HCT116 (cell line): Measurements from ENCODE around the gene HBP1. TPM values are rescaled to one million over a fixed set of nuclear protein-coding genes. Genes with fewer than 3 reads are reported as not detected.

Source experiments
- ATAC-seq: fragments of 200-7000 bp; cut with Tn5 transposase; 2 replicates; pipeline ENCODE4 v1.9.1; 2020; ENCODE audit warnings: mild to moderate bottlenecking, moderate library complexity
- BruUV-seq: library from RNA; stranded (reverse); fragments of 400-500 nt; replicated peaks from 2 replicates; lab custom pipeline; 2021; lab: Mats Ljungman, UMichigan
- CTCF ChIA-PET: fragments of 300-600 bp; sonication (Branson Sonifier 250); formaldehyde crosslinking; loops from one replicate; lab custom pipeline; 2021; ENCODE audit warnings: antibody characterized with exemption; lab: Charles Lee
- POLR2A ChIA-PET: fragments of 300-600, 350-600 bp; sonication (Branson Sonifier 250); formaldehyde crosslinking; loops from one replicate; lab custom pipeline; 2021; ENCODE audit warnings: antibody characterized with exemption; lab: Charles Lee
- RAD21 ChIA-PET, 2 experiments: fragments of 300-600 bp; sonication (Branson Sonifier 250); formaldehyde crosslinking; loops; one replicate each; lab custom pipeline; 2023; ENCODE audit warnings: low total read pairs in 2 of 2; ENCODE audit not compliant: uncharacterized antibody in 2 of 2, unreplicated experiment in 2 of 2, low non-redundant PET in 1 of 2; lab: Charles Lee
- DNase-seq: peaks from one replicate; pipeline ENCODE4 v3.0.0-alpha.2; 2010; ENCODE audit warnings: low read depth, low spot score
- H2AFZ ChIP-seq: fragments of 200-600 bp; shearing (Covaris generic), sonication (generic); 2 replicates; pipeline ENCODE4 v1.6.1; 2017; ENCODE audit warnings: low read depth, mixed run types, mixed read lengths, antibody characterized with exemption, low read length; ENCODE audit not compliant: poor library complexity, severe bottlenecking
- H3K27ac ChIP-seq: 2 replicates; pipeline ENCODE4 v1.5.1; 2012; ENCODE audit warnings: low read depth, low read length
- H3K27me3 ChIP-seq: fragments of 200-600 bp; sonication (generic); 2 replicates; pipeline ENCODE4 v1.6.1; 2016; ENCODE audit warnings: mixed run types, low read length, mixed read lengths; ENCODE audit not compliant: insufficient read depth
- H3K36me3 ChIP-seq, 2 experiments: fragments of 200-500 bp in 1 of 2; fragments of 200-600 bp in 1 of 2; sonication (Bioruptor generic) in 1 of 2; sonication (generic) in 1 of 2; 2 replicates each; pipeline versions ENCODE4 v1.5.1 to v1.6.1; 2014 to 2016; ENCODE audit warnings: low read length in 2 of 2, inconsistent platforms in 1 of 2, mixed read lengths in 1 of 2, mixed run types in 1 of 2; ENCODE audit not compliant: insufficient read depth in 2 of 2, control insufficient read depth in 1 of 2
- H3K4me1 ChIP-seq, 2 experiments: fragments of 200-600 bp in 1 of 2; sonication (generic) in 1 of 2; 2 replicates each; pipeline versions ENCODE4 v1.5.1 to v1.6.1; 2012 to 2017; ENCODE audit warnings: low read length in 2 of 2, inconsistent platforms in 1 of 2, mild to moderate bottlenecking in 1 of 2, mixed read lengths in 1 of 2, mixed run types in 1 of 2, moderate library complexity in 1 of 2; ENCODE audit not compliant: insufficient read depth in 2 of 2, control insufficient read depth in 1 of 2
- H3K4me2 ChIP-seq: fragments of 200-600 bp; sonication (generic); 2 replicates; pipeline ENCODE4 v1.6.1; 2017; ENCODE audit warnings: mixed run types, low read length, mixed read lengths
- H3K4me3 ChIP-seq, 2 experiments: fragments of 200-600 bp in 1 of 2; sonication (generic) in 1 of 2; replicated peaks in 1 of 2; 2 replicates each; pipeline ENCODE4 v1.5.1; 2011 to 2016; ENCODE audit warnings: low read length in 2 of 2, control low read depth in 1 of 2, low read depth in 1 of 2, mild to moderate bottlenecking in 1 of 2, mixed read lengths in 1 of 2, mixed run types in 1 of 2
- H3K79me2 ChIP-seq: fragments of 200-600 bp; sonication (generic); 2 replicates; pipeline ENCODE4 v1.6.1; 2017; ENCODE audit warnings: mild to moderate bottlenecking, mixed run types, low read length, moderate library complexity, mixed read lengths; ENCODE audit not compliant: insufficient read depth
- H3K9ac ChIP-seq: fragments of 200-600 bp; sonication (generic); 2 replicates; pipeline ENCODE4 v1.6.1; 2016; ENCODE audit warnings: low read length, mixed read lengths
- H3K9me2 ChIP-seq: fragments of 200-600 bp; sonication (generic), shearing (Covaris generic); 2 replicates; pipeline ENCODE4 v1.6.1; 2017; ENCODE audit warnings: mixed run types, mild to moderate bottlenecking, moderate library complexity; ENCODE audit not compliant: insufficient read depth
- H3K9me3 ChIP-seq, 2 experiments: fragments of 200-500 bp in 1 of 2; fragments of 200-600 bp in 1 of 2; sonication (Bioruptor generic) in 1 of 2; sonication (generic) in 1 of 2; 2 replicates each; pipeline ENCODE4 v1.6.1; 2014 to 2017; ENCODE audit warnings: low read length in 2 of 2, mixed read lengths in 2 of 2, inconsistent platforms in 1 of 2, low read depth in 1 of 2, mild to moderate bottlenecking in 1 of 2, mixed run types in 1 of 2, moderate library complexity in 1 of 2; ENCODE audit not compliant: control insufficient read depth in 1 of 2, insufficient read depth in 1 of 2
- H4K20me1 ChIP-seq: fragments of 200-600 bp; sonication (generic), shearing (Covaris generic); 2 replicates; pipeline ENCODE4 v1.6.1; 2017; ENCODE audit warnings: mixed run types, mild to moderate bottlenecking, moderate library complexity; ENCODE audit not compliant: insufficient read depth
- CBX3 ChIP-seq: IDR thresholded peaks from 2 replicates; pipeline ENCODE4 v1.6.1; 2012; ENCODE audit warnings: low read depth
- CEBPB ChIP-seq: IDR thresholded peaks from 2 replicates; pipeline ENCODE4 v1.6.1; 2012; ENCODE audit warnings: low read depth
- CTCF ChIP-seq, 3 experiments: fragments of 200-600 bp in 1 of 3; sonication (generic) in 1 of 3; IDR thresholded peaks in 2 of 3; conservative IDR thresholded peaks in 1 of 3; 2 replicates each; pipeline ENCODE4 v1.5.1; 2012 to 2017; ENCODE audit warnings: low read depth in 2 of 3, low read length in 2 of 3, antibody characterized with exemption in 1 of 3, borderline replicate concordance in 1 of 3, control low read depth in 1 of 3, mild to moderate bottlenecking in 1 of 3, mixed read lengths in 1 of 3, mixed run types in 1 of 3, moderate library complexity in 1 of 3; ENCODE audit not compliant: insufficient read depth in 1 of 3
- EZH2phosphoT487 ChIP-seq: fragments of 200-600 bp; IDR thresholded peaks from 2 replicates; pipeline ENCODE4 v1.6.1; 2018; ENCODE audit warnings: antibody characterized with exemption, borderline replicate concordance
- SIN3A ChIP-seq: IDR thresholded peaks from 2 replicates; pipeline ENCODE4 v1.6.1; 2012; ENCODE audit warnings: low read depth
- TCF7L2 ChIP-seq: IDR thresholded peaks from 2 replicates; pipeline ENCODE4 v1.7.0; 2011; ENCODE audit warnings: borderline replicate concordance, inconsistent platforms; ENCODE audit not compliant: insufficient read depth, insufficient read length; ENCODE audit errors: extremely low read depth
- YY1 ChIP-seq: IDR thresholded peaks from 2 replicates; pipeline ENCODE4 v1.6.1; 2011; ENCODE audit warnings: low read length, low read depth, moderate library complexity, mild to moderate bottlenecking; ENCODE audit not compliant: insufficient replicate concordance; ENCODE audit errors: extremely low read depth
- ZBTB33 ChIP-seq: IDR thresholded peaks from 2 replicates; pipeline ENCODE4 v1.6.1; 2011; ENCODE audit warnings: mild to moderate bottlenecking, low read length, moderate library complexity; ENCODE audit not compliant: insufficient replicate concordance; ENCODE audit errors: extremely low read depth
- ZNF274 ChIP-seq: fragments of 200-500 bp; sonication (Bioruptor generic); IDR thresholded peaks from 2 replicates; pipeline ENCODE4 v1.6.1; 2014; ENCODE audit warnings: mild to moderate bottlenecking, low read depth, low read length, inconsistent platforms
- intact Hi-C: fragments of 100-400 bp; cut with micrococcal nuclease; formaldehyde crosslinking; loops from 2 replicates; pipeline ENCODE4 v1.10.0; 2022
- total RNA-seq: library from RNA; stranded (reverse); gene quantifications from one replicate; pipeline ENCODE4 v1.2.1, GENCODE V29; 2021; ENCODE audit not compliant: unreplicated experiment

The HBP1 gene
- total RNA-seq, 1 experiment from 2014 or later = 24.3 TPM

GRCh38 chr7:107122486-107122911 lies 46.3 kb upstream of the HBP1 start:
- POLR2A ChIA-PET = no interaction called here
- TF ChIP-seq YY1 = no peak
- no peak for TF ChIP-seq TCF7L2
- TF ChIP-seq ZBTB33 = no peak
- TF ChIP-seq CTCF (IDR thresholded peaks at IDR 0.05 in 2 of 3, conservative IDR thresholded peaks at IDR 0.05 in 1 of 3; ENCODE audit: borderline replicate concordance in 1 of 3, insufficient read depth in 1 of 3, low read depth in 2 of 3, low read length in 2 of 3) = no peak
- TF ChIP-seq EZH2phosphoT487 = no peak
- no peak for TF ChIP-seq CBX3
- no peak for TF ChIP-seq CEBPB
- TF ChIP-seq ZNF274 = no peak
- TF ChIP-seq SIN3A = no peak
- TF ChIP-seq, all 23 proteins: peak for 0
- Histone ChIP-seq H3K27ac (no peak overlapping the region), H3K36me3 (no peaks in the 10 kb centered on the region), H2AFZ (no peak overlapping the region), H3K9ac (no peak overlapping the region), H3K9me3 (no peaks in the 10 kb centered on the region), H3K9me2 (no peaks in the 10 kb centered on the region), H3K4me3 (no peak overlapping the region), H3K79me2 (no peaks in the 10 kb centered on the region), H3K27me3 (no peaks in the 10 kb centered on the region), H3K4me1 (no peaks in the 10 kb centered on the region), H4K20me1 (no peaks in the 10 kb centered on the region), H3K4me2 (no peak overlapping the region)
- no peak for DNase-seq
- BruUV-seq = no TSS peak
- ChIA-PET CTCF (no interaction called here), RAD21 (no interaction called here)
- no peak for ATAC-seq
- intact Hi-C loops = no loop called here
